ENCODE results near the gene CCSER1. TPM values are rescaled to one million over a fixed set of nuclear protein-coding genes. Genes with fewer than 3 reads are reported as not detected.

CCSER1 gene
- total and polyA plus RNA-seq, 4 donors: 0.18 to 2.3 (median 1.2) TPM

- H3K36me3 ChIP-seq (ENCODE audit: control insufficient read depth in 4 of 4, insufficient read depth in 3 of 4, low read depth in 1 of 4, low read length in 3 of 4): no peaks in the 10 kb centered on the region
- TF ChIP-seq NR2F2 (IDR thresholded peaks at IDR 0.05): no peak
- H3K9me3 ChIP-seq (ENCODE audit: control insufficient read depth in 4 of 4, low read length in 3 of 4): peaks cover 0 to 2% (median 0%) of the 10 kb centered on the region in 4 donors
- no peak for DNase-seq (ENCODE audit: low spot score)
- H3K27ac ChIP-seq (ENCODE audit: low read depth in 1 of 2, low read length in 2 of 2): no peak overlapping the region
- H3K4me3 ChIP-seq (ENCODE audit: low read depth in 1 of 3, low read length in 3 of 3): no peak overlapping the region
- H3K4me1 ChIP-seq (ENCODE audit: control insufficient read depth in 4 of 4, insufficient read depth in 4 of 4, low read length in 3 of 4): no peaks in the 10 kb centered on the region
- WGBS: 77% methylated on average over 2 of the region's 2 CpGs
- H3K9ac ChIP-seq (ENCODE audit: low read depth in 1 of 2, low read length in 2 of 2): no peak overlapping the region
- H3K27me3 ChIP-seq (ENCODE audit: control insufficient read depth in 4 of 4, insufficient read depth in 4 of 4, low read length in 3 of 4): no peaks in the 10 kb centered on the region
Observed at GRCh38 chr4:91243132-91243531, 1115.9 kb downstream of the CCSER1 start.

GRCh38 chr4:91256043-91256442, 1128.8 kb downstream of the CCSER1 start:
- H3K27ac ChIP-seq (ENCODE audit: low read depth in 1 of 2, low read length in 2 of 2): no peak overlapping the region
- no peak overlapping the region for H3K4me3 ChIP-seq (ENCODE audit: low read depth in 1 of 3, low read length in 3 of 3)
- no peaks in the 10 kb centered on the region for H3K36me3 ChIP-seq (ENCODE audit: control insufficient read depth in 4 of 4, insufficient read depth in 3 of 4, low read depth in 1 of 4, low read length in 3 of 4)
- DNase-seq (ENCODE audit: low spot score): no peak
- H3K9me3 ChIP-seq (ENCODE audit: control insufficient read depth in 4 of 4, low read length in 3 of 4): no peaks in the 10 kb centered on the region
- 72% methylated on average over 5 of the region's 5 CpGs for WGBS
- H3K4me1 ChIP-seq (ENCODE audit: control insufficient read depth in 4 of 4, insufficient read depth in 4 of 4, low read length in 3 of 4): no peaks in the 10 kb centered on the region
- no peaks in the 10 kb centered on the region for H3K27me3 ChIP-seq (ENCODE audit: control insufficient read depth in 4 of 4, insufficient read depth in 4 of 4, low read length in 3 of 4)
- H3K9ac ChIP-seq (ENCODE audit: low read depth in 1 of 2, low read length in 2 of 2): no peak overlapping the region
- TF ChIP-seq RAD21 (IDR thresholded peaks at IDR 0.05): no peak

- Histone ChIP-seq H3K9me3 (ENCODE audit: control insufficient read depth in 4 of 4, low read length in 3 of 4) (no peaks in the 10 kb centered on the region), H3K4me1 (ENCODE audit: control insufficient read depth in 4 of 4, insufficient read depth in 4 of 4, low read length in 3 of 4) (no peaks in the 10 kb centered on the region), H3K9ac (ENCODE audit: low read depth in 1 of 2, low read length in 2 of 2) (no peak overlapping the region), H3K27me3 (ENCODE audit: control insufficient read depth in 4 of 4, insufficient read depth in 4 of 4, low read length in 3 of 4) (no peaks in the 10 kb centered on the region), H3K36me3 (ENCODE audit: control insufficient read depth in 4 of 4, insufficient read depth in 3 of 4, low read depth in 1 of 4, low read length in 3 of 4) (no peaks in the 10 kb centered on the region), H3K27ac (ENCODE audit: low read depth in 1 of 2, low read length in 2 of 2) (no peak overlapping the region), H3K4me3 (ENCODE audit: low read depth in 1 of 3, low read length in 3 of 3) (no peak overlapping the region)
- TF ChIP-seq YY1 (IDR thresholded peaks at IDR 0.05): no peak
- TF ChIP-seq TAF1 (conservative IDR thresholded peaks at IDR 0.05): no peak
- no peak for TF ChIP-seq RXRA (IDR thresholded peaks at IDR 0.05)
- no peak for TF ChIP-seq JUND (IDR thresholded peaks at IDR 0.05)
- TF ChIP-seq HNF4G (IDR thresholded peaks at IDR 0.05): no peak
- no peak for TF ChIP-seq FOXA2 (IDR thresholded peaks at IDR 0.05)
- TF ChIP-seq FOXA1 (IDR thresholded peaks at IDR 0.05): no peak
- TF ChIP-seq ZBTB33 (IDR thresholded peaks at IDR 0.05): no peak
- TF ChIP-seq ATF3 (IDR thresholded peaks at IDR 0.05): no peak
- no peak for TF ChIP-seq SP1 (IDR thresholded peaks at IDR 0.05)
- no peak for TF ChIP-seq RAD21 (IDR thresholded peaks at IDR 0.05)
- no peak for TF ChIP-seq REST (IDR thresholded peaks at IDR 0.05)
- no peak for TF ChIP-seq GABPA (IDR thresholded peaks at IDR 0.05 in 1 of 2, conservative IDR thresholded peaks at IDR 0.05 in 1 of 2)
- TF ChIP-seq MAX (IDR thresholded peaks at IDR 0.05): no peak
- 84% methylated on average over 1 of the region's 1 CpG for WGBS
- no peak for DNase-seq (ENCODE audit: low spot score)
Observed at GRCh38 chr4:91256751-91257150, 1129.6 kb downstream of the CCSER1 start.

Measured in liver (tissue), 9 donors.